IPS DF 6.9 (cell line): ENCODE data around the gene PROSER2.

Experiments used
- DNase-seq: peaks from one replicate; pipeline ENCODE4 v3.0.0-alpha.2; 2013; ENCODE audit warnings: low read depth, low spot score
- H3K27ac ChIP-seq: one replicate; pipeline ENCODE4 v1.5.1; 2013; ENCODE audit warnings: low read length, control low read depth
- H3K27me3 ChIP-seq: 2 replicates; pipeline ENCODE4 v1.6.1; 2013; ENCODE audit warnings: mild to moderate bottlenecking, low read length; ENCODE audit not compliant: control insufficient read depth, insufficient read depth
- H3K36me3 ChIP-seq: 2 replicates; pipeline ENCODE4 v1.6.1; 2013; ENCODE audit warnings: low read length; ENCODE audit not compliant: control insufficient read depth, insufficient read depth
- H3K4me1 ChIP-seq: 2 replicates; pipeline ENCODE4 v1.6.1; 2013; ENCODE audit warnings: low read length; ENCODE audit not compliant: control insufficient read depth, insufficient read depth
- H3K4me3 ChIP-seq: 2 replicates; pipeline ENCODE4 v1.5.1; 2013; ENCODE audit warnings: mild to moderate bottlenecking, low read length
- H3K9me3 ChIP-seq: 2 replicates; pipeline ENCODE4 v1.6.1; 2013; ENCODE audit warnings: low read length, inconsistent platforms; ENCODE audit not compliant: control insufficient read depth, insufficient read depth
- whole genome bisulfite sequencing: extraction: QIAGEN DNeasy Blood & Tissue Kit; methylation state at CpG from one replicate; pipeline ENCODE4 v1.1.7; 2013; ENCODE audit warnings: mixed read lengths, missing lambda C conversion rate; ENCODE audit not compliant: insufficient read length, insufficient coverage; 5-methylcytosine and 5-hydroxymethylcytosine counted together

Gene PROSER2

DNA sequence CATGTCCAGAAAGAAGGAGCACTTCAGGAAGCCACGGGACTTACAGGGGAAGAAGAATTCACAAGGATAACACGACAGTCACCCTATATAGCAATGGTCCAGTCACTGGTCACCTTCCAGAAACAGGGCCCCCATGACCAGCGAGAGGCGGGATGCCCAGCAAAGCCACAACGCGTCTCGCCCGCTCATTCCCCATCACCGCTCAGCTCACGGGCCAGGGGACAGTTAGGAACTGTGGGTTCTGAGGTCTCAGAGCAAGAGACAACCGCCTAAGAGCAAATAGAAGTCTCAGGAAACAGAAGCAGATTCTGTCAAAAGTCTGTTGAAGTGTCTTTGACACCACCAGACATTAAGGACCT is 71.9 kb downstream of the PROSER2 start:
- WGBS: no CpG with 5 or more reads among the region's 11 CpGs
- Histone ChIP-seq H3K9me3 (no peaks in the 10 kb centered on the region), H3K36me3 (no peaks in the 10 kb centered on the region), H3K27me3 (no peaks in the 10 kb centered on the region), H3K4me3 (no peak overlapping the region), H3K4me1 (no peaks in the 10 kb centered on the region), H3K27ac (no peak overlapping the region)
- DNase-seq: no peak

DNA sequence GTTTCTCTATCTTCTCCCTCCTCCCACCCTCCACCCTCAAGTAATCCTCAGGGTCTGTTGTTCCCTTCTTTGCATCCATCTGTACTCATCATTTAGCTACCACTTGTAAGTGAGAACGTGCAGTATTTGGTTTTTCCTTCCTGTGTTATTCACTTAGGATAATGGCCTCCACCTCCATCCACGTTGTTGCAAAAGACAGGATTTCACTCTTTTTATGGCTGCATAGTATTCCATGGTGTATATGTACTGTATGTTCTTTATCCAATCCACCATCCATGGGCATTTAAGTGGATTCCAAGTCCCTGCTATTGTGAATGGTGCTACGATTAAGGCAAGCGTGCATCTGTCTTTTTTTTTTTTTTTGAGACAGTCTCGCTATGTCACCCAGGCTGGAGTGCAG is 72.4 kb downstream of the PROSER2 start:
- no peak for DNase-seq
- WGBS: no CpG with 5 or more reads among the region's 5 CpGs
- Histone ChIP-seq H3K27me3 (no peaks in the 10 kb centered on the region), H3K9me3 (no peaks in the 10 kb centered on the region), H3K4me1 (no peaks in the 10 kb centered on the region), H3K36me3 (no peaks in the 10 kb centered on the region), H3K27ac (no peak overlapping the region), H3K4me3 (no peak overlapping the region)

DNA sequence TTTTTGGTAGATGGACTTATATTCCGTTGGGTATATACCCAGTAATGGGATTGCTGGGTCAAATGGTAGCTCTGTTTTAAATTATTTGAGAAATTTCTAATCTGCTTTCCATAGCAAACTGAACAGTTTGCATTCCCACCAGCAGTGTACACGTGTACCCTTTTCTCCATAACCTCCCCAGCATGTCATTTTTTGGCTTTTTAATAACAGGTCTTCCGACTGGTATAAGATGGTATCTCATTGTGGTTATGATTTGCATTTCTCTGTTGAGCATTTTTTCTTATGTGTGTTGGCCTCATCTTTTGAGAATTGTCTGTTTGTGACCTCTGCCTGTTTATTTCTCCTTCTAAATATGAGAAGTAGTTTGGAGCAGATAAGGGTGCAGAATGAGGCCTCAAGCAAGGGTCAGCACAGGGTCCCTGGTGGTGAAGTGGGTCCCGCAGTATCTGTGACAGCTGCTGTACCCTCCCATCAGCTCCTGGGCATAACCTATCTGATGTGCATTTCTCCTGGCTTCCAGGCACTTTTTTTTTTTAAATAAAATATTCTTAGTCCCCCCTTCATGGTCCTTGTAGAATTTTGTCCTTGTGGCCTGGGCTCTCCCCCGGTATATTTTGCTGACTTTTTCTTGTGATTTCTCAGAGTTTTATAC is 73.5 kb downstream of the PROSER2 start:
- Histone ChIP-seq H3K36me3 (no peaks in the 10 kb centered on the region), H3K4me1 (no peaks in the 10 kb centered on the region), H3K4me3 (no peak overlapping the region), H3K27ac (no peak overlapping the region), H3K27me3 (no peaks in the 10 kb centered on the region), H3K9me3 (no peaks in the 10 kb centered on the region)
- no peak for DNase-seq
- WGBS: no CpG with 5 or more reads among the region's 5 CpGs

DNA sequence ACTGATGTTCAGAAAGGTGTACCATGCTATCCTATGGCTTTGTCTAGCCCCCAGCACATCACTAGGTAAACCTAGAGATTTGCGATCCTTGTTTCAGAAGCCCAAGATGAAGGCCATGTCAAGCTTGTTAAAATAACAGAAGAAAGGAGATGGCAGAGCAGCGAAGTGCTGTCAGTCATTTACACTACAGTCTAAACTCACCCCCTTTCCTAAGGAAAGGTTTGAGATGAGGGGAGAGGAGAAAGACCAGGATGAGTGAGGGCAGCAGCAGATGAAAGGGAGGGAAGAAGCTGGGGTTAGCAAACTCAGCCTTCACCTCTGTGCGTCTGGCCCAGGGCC is 74.8 kb downstream of the PROSER2 start:
- Histone ChIP-seq H3K9me3 (no peaks in the 10 kb centered on the region), H3K27me3 (no peaks in the 10 kb centered on the region), H3K4me1 (no peaks in the 10 kb centered on the region), H3K27ac (no peak overlapping the region), H3K36me3 (no peaks in the 10 kb centered on the region), H3K4me3 (no peak overlapping the region)
- no CpG with 5 or more reads among the region's 3 CpGs for WGBS
- DNase-seq: no peak

DNA sequence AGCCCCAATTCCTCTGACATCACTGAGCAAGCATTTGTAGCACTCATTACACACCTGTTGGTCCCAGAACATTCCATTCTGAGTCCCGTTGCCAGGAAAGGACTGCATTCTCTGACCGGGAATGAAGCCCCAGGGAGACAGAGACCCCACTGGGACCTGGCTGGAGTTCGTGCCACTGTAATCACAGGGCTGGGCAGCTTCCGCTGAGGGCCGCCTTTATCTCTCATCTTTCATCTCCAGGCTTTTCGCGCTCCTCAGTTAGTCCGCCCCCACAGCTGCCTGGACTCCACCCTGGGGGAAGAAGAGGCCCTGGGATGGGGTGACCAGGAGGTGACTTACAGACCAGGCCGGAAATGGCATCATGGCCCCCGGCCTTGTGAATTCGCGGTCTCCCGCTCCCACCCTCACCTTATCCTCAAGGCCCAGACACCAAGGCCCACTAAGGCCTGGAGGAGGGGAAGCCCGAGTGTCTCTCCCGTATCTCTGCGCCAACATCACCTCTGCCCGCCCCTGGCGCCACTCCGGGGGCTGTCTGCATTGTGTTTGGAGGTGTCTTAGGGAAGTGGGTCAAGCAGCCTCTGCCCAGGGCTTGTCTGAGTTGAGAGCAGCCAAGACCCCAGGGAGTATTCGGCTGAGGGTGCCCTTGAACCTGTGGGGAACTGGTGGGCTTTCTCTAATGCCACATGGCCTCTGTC is 75.4 kb downstream of the PROSER2 start:
- Histone ChIP-seq H3K4me1 (no peaks in the 10 kb centered on the region), H3K9me3 (no peaks in the 10 kb centered on the region), H3K27me3 (no peaks in the 10 kb centered on the region), H3K27ac (no peak overlapping the region), H3K36me3 (no peaks in the 10 kb centered on the region), H3K4me3 (no peak overlapping the region)
- DNase-seq: no peak
- WGBS: no CpG with 5 or more reads among the region's 20 CpGs

DNA sequence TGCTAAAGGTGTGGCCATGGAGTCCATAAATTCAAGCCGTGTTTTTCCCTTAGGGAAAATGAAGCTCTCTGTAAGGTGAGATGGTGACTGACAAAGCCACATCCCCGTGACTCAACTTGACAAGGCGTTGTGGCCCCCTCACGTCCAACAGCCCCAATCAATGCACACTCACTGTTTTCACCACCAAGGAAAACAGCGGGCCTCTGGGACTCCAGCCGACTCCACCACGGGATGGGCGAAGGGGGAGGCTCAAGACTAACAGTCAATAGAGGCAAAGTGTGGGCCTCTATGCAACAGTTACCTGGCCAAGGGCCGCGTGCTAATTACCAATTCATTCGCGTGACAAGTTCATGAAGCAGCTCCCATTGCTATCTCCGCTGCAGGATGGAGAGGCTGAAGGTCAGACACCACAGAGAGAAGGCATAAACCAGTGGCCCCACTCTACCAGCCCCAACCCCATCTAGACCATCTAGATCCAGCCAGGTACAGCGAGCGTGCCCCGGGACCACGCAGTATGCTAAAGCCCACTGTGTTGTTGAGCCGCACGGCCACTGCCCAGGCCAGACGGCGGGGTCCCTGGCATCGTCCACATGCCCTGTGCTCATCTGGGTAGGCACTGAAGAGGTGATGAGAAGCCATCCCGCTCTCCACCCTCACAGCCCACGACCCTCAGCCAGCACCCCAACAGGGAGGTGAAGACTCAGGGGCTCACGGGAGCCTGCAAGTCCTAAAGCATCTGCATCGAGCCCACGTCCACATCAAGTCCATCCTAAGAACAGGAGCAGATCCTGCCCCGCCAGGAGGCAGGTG is 76.1 kb downstream of the PROSER2 start:
- Histone ChIP-seq H3K27ac (no peak overlapping the region), H3K4me1 (no peaks in the 10 kb centered on the region), H3K36me3 (no peaks in the 10 kb centered on the region), H3K4me3 (no peak overlapping the region), H3K27me3 (no peaks in the 10 kb centered on the region), H3K9me3 (no peaks in the 10 kb centered on the region)
- no CpG with 5 or more reads among the region's 28 CpGs for WGBS
- no peak for DNase-seq

DNA sequence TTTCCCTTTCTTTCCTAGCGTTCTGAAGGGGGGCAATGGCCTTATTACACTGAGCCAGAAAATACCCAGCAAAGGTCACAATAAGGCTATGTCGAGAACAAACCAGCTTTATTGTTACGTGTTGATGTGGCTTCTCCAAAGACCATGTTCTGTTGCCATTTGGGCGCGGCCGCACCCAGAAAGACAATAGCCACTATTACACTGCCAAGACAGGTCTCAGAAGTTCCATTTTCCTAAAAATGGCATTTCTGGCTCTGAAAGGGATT is 77.8 kb downstream of the PROSER2 start:
- H3K4me3 ChIP-seq: no peak overlapping the region
- no peak overlapping the region for H3K27ac ChIP-seq
- WGBS: no CpG with 5 or more reads among the region's 6 CpGs
- H3K36me3 ChIP-seq: no peaks in the 10 kb centered on the region
- no peaks in the 10 kb centered on the region for H3K9me3 ChIP-seq
- no peak for DNase-seq
- H3K4me1 ChIP-seq: no peaks in the 10 kb centered on the region
- H3K27me3 ChIP-seq: no peaks in the 10 kb centered on the region

DNA sequence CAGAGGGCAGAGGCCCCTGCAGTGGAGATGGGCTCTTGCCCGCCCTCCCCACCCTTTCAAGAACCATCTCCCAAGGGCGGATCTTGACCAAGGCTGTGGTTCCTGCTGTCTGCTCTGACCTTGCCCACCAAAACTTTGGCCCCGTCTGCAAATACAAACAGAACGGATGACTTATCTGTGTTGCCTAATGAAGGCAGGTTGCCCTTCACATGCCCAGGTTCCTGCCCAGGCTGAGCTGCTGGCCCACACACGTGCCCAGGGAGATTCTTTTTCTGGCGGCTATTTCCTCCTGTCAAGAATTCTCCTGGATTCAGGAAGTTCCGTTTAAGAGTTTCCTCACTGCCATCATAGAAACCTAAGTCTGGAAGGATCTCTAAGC is 78.3 kb downstream of the PROSER2 start:
- Histone ChIP-seq H3K4me3 (no peak overlapping the region), H3K36me3 (no peaks in the 10 kb centered on the region), H3K9me3 (no peaks in the 10 kb centered on the region), H3K4me1 (no peaks in the 10 kb centered on the region), H3K27ac (no peak overlapping the region), H3K27me3 (no peaks in the 10 kb centered on the region)
- no peak for DNase-seq
- WGBS: no CpG with 5 or more reads among the region's 7 CpGs

DNA sequence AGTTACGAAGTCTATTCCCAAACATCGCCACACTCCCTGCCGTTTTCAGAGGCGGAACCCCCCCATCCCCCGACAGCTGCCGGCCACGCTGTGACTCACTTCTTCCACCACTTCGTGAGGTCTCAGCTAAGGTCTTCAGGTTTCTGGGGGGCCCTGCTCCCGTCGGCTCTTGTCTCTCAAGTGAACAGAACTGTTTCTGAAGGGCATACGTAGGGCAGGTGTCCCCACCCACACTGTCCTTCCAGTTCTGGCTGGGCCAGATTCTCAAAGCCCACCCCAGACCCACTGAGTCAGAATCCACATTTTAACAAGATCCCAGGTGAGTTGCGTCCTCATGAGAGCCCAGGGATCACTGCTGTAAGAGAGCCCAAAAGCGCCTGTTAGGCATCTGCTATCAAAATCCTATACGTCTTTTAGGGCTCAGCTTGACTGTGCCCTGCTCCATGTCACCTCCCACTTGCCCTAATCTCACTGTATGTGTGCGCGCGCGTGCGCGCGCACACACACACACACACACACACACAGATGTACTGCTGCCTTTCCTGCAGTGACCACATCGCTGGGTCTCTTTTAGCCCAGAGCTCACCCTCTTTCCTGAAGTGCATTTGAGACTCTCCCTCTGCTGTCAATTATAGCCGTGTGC is 78.8 kb downstream of the PROSER2 start:
- H3K27ac ChIP-seq: no peak overlapping the region
- no peaks in the 10 kb centered on the region for H3K36me3 ChIP-seq
- no peaks in the 10 kb centered on the region for H3K9me3 ChIP-seq
- no peak for DNase-seq
- H3K4me1 ChIP-seq: no peaks in the 10 kb centered on the region
- no CpG with 5 or more reads among the region's 23 CpGs for whole genome bisulfite sequencing
- H3K4me3 ChIP-seq: no peak overlapping the region
- H3K27me3 ChIP-seq: no peaks in the 10 kb centered on the region

DNA sequence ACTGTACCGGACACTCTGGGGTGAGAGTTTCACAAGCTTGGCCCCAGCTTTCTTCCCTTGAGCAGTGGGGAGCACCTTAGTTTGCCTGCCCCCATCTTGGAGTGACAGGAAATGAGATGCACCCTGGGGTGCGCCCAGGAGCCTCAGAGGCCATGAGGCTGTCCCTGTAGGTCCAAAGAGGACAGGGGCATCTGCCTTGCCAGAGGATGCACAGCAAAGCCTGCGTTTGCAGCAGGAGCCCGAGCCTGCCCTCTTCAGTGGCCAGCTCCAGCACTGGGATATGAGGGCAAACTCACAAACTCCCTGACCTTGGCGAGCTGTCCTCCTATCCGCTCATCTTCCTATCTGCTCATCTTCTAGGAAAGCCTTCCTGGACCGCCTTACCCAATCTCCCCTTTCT is 79.5 kb downstream of the PROSER2 start:
- no CpG with 5 or more reads among the region's 7 CpGs for WGBS

More for the DNA sequence above, 79.5 kb downstream of the PROSER2 start:
- no peaks in the 10 kb centered on the region for H3K27me3 ChIP-seq
- H3K4me1 ChIP-seq: no peaks in the 10 kb centered on the region
- no peak overlapping the region for H3K4me3 ChIP-seq
- no peak for DNase-seq
- H3K36me3 ChIP-seq: no peaks in the 10 kb centered on the region
- H3K27ac ChIP-seq: no peak overlapping the region
- H3K9me3 ChIP-seq: no peaks in the 10 kb centered on the region
